Upper lobe of left lung (tissue), 4 donors: Measurements from ENCODE around the gene CCIN.

Source experiments
- CTCF ChIP-seq, 6 experiments: fragments of 450-650 bp in 4 of 6; fragments of 200-600 bp in 2 of 6; sonication (generic) in 2 of 6; IDR thresholded peaks; one replicate each; pipeline ENCODE4 v1.5.1; 2016 to 2019; ENCODE audit warnings: antibody characterized with exemption in 6 of 6
- POLR2A ChIP-seq, 4 donors: fragments of 450-650 bp; IDR thresholded peaks; one replicate each; pipeline ENCODE4 v1.5.1; 2016 to 2017; ENCODE audit warnings: antibody characterized with exemption in 4 of 4, mild to moderate bottlenecking in 2 of 4
- POLR2AphosphoS5 ChIP-seq, 2 donors: sonication (generic); formaldehyde crosslinking; IDR thresholded peaks; one replicate each; pipeline ENCODE4 v1.5.1; 2017; ENCODE audit warnings: antibody characterized with exemption in 2 of 2

GRCh38 chr9:36145970-36146369 is 23.2 kb upstream of the CCIN start:
- no peak for TF ChIP-seq POLR2AphosphoS5 (IDR thresholded peaks at IDR 0.05)
- no peak for TF ChIP-seq POLR2A (IDR thresholded peaks at IDR 0.05)
- no peak for TF ChIP-seq CTCF (IDR thresholded peaks at IDR 0.05)
